ENCODE data around the gene HDAC1. TPM values are rescaled to one million over a fixed set of nuclear protein-coding genes. Genes with fewer than 3 reads are reported as not detected.
A peak's percentile ranks its signal among the peaks of the same experiment; 100 is the strongest.

HDAC1 gene
- total and polyA plus RNA-seq, 2 of the 13 experiments (the other 11 are each of a cell fraction or from before 2014, with no cell fraction given), result 93.5 to 189 TPM

- no peak for TF ChIP-seq ZNF780A (CRISPR knock-in tag; IDR thresholded peaks at IDR 0.05)
- 0 out of 2 replicates have a peak, but pooled peaks have one; percentile 30 for TF ChIP-seq ZNF343 (CRISPR knock-in tag; IDR thresholded peaks at IDR 0.05)
- TF ChIP-seq ATF5 (CRISPR knock-in tag; IDR thresholded peaks at IDR 0.05; ENCODE audit: low read depth), result no peak
- no peak for TF ChIP-seq HNF4A (CRISPR knock-in tag; IDR thresholded peaks at IDR 0.05)
- TF ChIP-seq TEF (CRISPR knock-in tag; IDR thresholded peaks at IDR 0.05), result no peak
- TF ChIP-seq HOMEZ (CRISPR knock-in tag; IDR thresholded peaks at IDR 0.05; ENCODE audit: low read depth), result no peak
- TF ChIP-seq ARID2 (CRISPR knock-in tag; IDR thresholded peaks at IDR 0.05; ENCODE audit: borderline replicate concordance), result no peak
- no peak for TF ChIP-seq FOXM1 (CRISPR knock-in tag; IDR thresholded peaks at IDR 0.05)
- TF ChIP-seq SMAD1 (CRISPR knock-in tag; IDR thresholded peaks at IDR 0.05; ENCODE audit: borderline replicate concordance, low read depth), result no peak
- TF ChIP-seq RAD21 (CRISPR knock-in tag; IDR thresholded peaks at IDR 0.05), result no peak
- no peak for TF ChIP-seq ZFP36L2 (CRISPR knock-in tag; IDR thresholded peaks at IDR 0.05)
- peak; percentile 70; the same call in 1 of the 2 replicates for TF ChIP-seq NRL (CRISPR knock-in tag; IDR thresholded peaks at IDR 0.05; ENCODE audit: borderline replicate concordance)
- no peak for TF ChIP-seq ZBTB46 (CRISPR knock-in tag; IDR thresholded peaks at IDR 0.05; ENCODE audit: borderline replicate concordance)
- TF ChIP-seq ZNF333 (CRISPR knock-in tag; IDR thresholded peaks at IDR 0.05; ENCODE audit: borderline replicate concordance), result no peak
- TF ChIP-seq XRCC5 (optimal IDR thresholded peaks at IDR 0.05; ENCODE audit: low read length), result peak; percentile 1
- peak; percentile 5; the same call in 1 of the 2 replicates for TF ChIP-seq IKZF5 (CRISPR knock-in tag; IDR thresholded peaks at IDR 0.05)
- no peak for TF ChIP-seq DMTF1 (CRISPR knock-in tag; IDR thresholded peaks at IDR 0.05)
- TF ChIP-seq ZSCAN29 (CRISPR knock-in tag; conservative IDR thresholded peaks at IDR 0.05), result 0 out of 2 replicates have a peak, but pooled peaks have one; percentile 32
- TF ChIP-seq TAF1 (CRISPR knock-in tag; IDR thresholded peaks at IDR 0.05), result 0 out of 2 replicates have a peak, but pooled peaks have one; percentile 18
These were observed 46.8 kb downstream of the HDAC1 start (continued) for GRCh38 chr1:32338637-32339145.

Data from HepG2 (cell line).